ENCODE results near the gene ROS1. TPM values are rescaled to one million over a fixed set of nuclear protein-coding genes. Genes with fewer than 3 reads are reported as not detected.

ROS1 gene
- total and polyA plus RNA-seq, 2 donors (not counting 1 experiment from before 2014, with no cell fraction given) = under 0.01 to 0.01 TPM

DNA sequence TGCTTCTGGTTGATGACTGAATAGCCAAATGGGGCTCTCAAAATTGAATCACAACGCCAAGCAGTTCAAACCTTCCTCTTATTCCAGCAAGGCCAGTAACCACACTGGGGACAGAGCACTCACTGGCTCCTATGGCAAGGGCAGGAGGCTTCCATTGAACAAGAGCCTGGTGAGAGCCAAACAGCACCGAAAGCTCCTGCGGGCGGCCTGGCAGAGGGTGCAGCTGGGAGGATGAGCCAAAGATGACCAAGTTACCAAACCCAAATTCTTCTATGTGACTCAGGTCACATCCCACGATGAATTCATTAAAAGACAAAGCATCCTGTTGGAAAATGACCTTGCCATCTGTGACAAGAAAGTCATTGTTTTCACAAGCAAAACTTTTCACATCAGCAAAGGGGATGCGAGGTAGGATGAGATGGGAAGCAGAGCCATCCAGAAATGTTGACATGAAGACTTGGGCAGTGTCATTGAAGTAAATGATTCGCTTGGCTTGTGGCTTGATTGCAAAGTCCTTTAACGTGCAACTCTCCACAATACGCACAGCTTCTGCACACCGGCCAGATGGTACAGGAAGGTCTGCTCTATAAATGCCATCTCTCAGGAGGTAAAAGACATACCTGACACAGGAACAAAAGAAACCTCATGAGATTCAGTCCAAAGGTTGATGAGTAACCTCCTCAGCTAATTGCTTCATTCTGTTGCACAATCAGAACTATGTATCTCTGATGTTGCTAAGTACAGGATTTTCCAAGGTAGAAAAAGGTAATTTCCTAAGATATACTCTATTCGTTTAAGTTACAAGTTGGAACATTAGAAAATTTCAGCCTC, 36.3 kb downstream of the ROS1 start:
- Histone ChIP-seq H3K79me2 (ENCODE audit: control insufficient read depth, insufficient read depth, low read length) (no peaks in the 10 kb centered on the region), H3K36me3 (ENCODE audit: control insufficient read depth, insufficient read depth, low read length) (no peaks in the 10 kb centered on the region), H3K9me3 (ENCODE audit: control insufficient read depth, insufficient read depth, low read depth, low read length) (no peaks in the 10 kb centered on the region), H3K4me2 (ENCODE audit: extremely low read depth, insufficient read depth, low read length) (no peak overlapping the region), H4K20me1 (ENCODE audit: control insufficient read depth, extremely low read depth, insufficient read depth, low read length) (no peaks in the 10 kb centered on the region), H2AFZ (ENCODE audit: low read length) (no peak overlapping the region), H3K27me3 (ENCODE audit: control insufficient read depth, insufficient read depth, low read length) (no peaks in the 10 kb centered on the region), H3K9ac (ENCODE audit: insufficient read depth, low read length) (no peak overlapping the region), H3K4me3 (replicated peaks in 1 of 4; ENCODE audit: control extremely low read depth in 1 of 4, insufficient read depth in 1 of 4, low read depth in 3 of 4, low read length in 4 of 4) (no peak overlapping the region), H3K27ac (ENCODE audit: insufficient read depth, low read length) (no peak overlapping the region), H3K4me1 (ENCODE audit: control insufficient read depth, extremely low read depth, insufficient read depth, low read length) (no peaks in the 10 kb centered on the region)
- TF ChIP-seq, protein P1, sequence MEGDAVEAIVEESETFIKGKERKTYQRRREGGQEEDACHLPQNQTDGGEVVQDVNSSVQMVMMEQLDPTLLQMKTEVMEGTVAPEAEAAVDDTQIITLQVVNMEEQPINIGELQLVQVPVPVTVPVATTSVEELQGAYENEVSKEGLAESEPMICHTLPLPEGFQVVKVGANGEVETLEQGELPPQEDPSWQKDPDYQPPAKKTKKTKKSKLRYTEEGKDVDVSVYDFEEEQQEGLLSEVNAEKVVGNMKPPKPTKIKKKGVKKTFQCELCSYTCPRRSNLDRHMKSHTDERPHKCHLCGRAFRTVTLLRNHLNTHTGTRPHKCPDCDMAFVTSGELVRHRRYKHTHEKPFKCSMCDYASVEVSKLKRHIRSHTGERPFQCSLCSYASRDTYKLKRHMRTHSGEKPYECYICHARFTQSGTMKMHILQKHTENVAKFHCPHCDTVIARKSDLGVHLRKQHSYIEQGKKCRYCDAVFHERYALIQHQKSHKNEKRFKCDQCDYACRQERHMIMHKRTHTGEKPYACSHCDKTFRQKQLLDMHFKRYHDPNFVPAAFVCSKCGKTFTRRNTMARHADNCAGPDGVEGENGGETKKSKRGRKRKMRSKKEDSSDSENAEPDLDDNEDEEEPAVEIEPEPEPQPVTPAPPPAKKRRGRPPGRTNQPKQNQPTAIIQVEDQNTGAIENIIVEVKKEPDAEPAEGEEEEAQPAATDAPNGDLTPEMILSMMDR (conservative IDR thresholded peaks at IDR 0.05 in 1 of 2, IDR thresholded peaks at IDR 0.05 in 1 of 2; ENCODE audit: low read depth in 1 of 2, low read length in 2 of 2) = no peak
- no peak for TF ChIP-seq EZH2 (IDR thresholded peaks at IDR 0.05; ENCODE audit: low read length, missing control alignments)
- DNase-seq (ENCODE audit: low read depth in 2 of 2) = no peak

DNA sequence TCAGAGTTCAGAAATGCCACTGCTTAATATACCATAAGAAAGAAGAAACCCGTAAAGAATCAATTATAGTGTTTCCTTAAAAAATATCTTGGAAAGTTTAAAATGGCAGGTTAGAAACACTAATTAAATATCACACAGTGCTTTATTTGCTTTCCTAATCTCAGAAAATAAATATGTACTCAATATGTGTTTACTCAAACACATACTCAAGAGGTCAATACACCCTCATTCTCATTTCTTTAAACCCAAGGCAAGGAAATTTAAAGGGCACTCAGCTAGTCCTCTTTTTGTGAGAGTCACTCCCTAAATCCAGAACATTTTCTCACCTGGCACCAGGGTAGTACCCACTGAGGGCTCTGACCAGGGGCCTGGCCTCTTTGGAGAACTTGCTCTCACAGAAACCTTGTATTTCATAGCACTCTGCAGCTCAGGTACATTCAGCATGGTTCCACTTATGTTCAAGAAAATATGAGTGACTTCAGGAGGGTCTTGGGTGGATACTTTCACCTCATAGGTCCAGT, 38.2 kb downstream of the ROS1 start:
- Histone ChIP-seq H3K4me3 (replicated peaks in 1 of 4; ENCODE audit: control extremely low read depth in 1 of 4, insufficient read depth in 1 of 4, low read depth in 3 of 4, low read length in 4 of 4) (no peak overlapping the region), H3K9ac (ENCODE audit: insufficient read depth, low read length) (no peak overlapping the region), H3K4me2 (ENCODE audit: extremely low read depth, insufficient read depth, low read length) (no peak overlapping the region), H3K36me3 (ENCODE audit: control insufficient read depth, insufficient read depth, low read length) (no peaks in the 10 kb centered on the region), H4K20me1 (ENCODE audit: control insufficient read depth, extremely low read depth, insufficient read depth, low read length) (no peaks in the 10 kb centered on the region), H2AFZ (ENCODE audit: low read length) (no peak overlapping the region), H3K27me3 (ENCODE audit: control insufficient read depth, insufficient read depth, low read length) (no peaks in the 10 kb centered on the region), H3K27ac (ENCODE audit: insufficient read depth, low read length) (no peak overlapping the region), H3K9me3 (ENCODE audit: control insufficient read depth, insufficient read depth, low read depth, low read length) (no peaks in the 10 kb centered on the region), H3K79me2 (ENCODE audit: control insufficient read depth, insufficient read depth, low read length) (no peaks in the 10 kb centered on the region), H3K4me1 (ENCODE audit: control insufficient read depth, extremely low read depth, insufficient read depth, low read length) (no peaks in the 10 kb centered on the region)
- DNase-seq (ENCODE audit: low read depth in 2 of 2) = no peak
- TF ChIP-seq EZH2 (IDR thresholded peaks at IDR 0.05; ENCODE audit: low read length, missing control alignments) = no peak
- TF ChIP-seq, protein P1 (conservative IDR thresholded peaks at IDR 0.05 in 1 of 2, IDR thresholded peaks at IDR 0.05 in 1 of 2; ENCODE audit: low read depth in 1 of 2, low read length in 2 of 2) = no peak

DNA sequence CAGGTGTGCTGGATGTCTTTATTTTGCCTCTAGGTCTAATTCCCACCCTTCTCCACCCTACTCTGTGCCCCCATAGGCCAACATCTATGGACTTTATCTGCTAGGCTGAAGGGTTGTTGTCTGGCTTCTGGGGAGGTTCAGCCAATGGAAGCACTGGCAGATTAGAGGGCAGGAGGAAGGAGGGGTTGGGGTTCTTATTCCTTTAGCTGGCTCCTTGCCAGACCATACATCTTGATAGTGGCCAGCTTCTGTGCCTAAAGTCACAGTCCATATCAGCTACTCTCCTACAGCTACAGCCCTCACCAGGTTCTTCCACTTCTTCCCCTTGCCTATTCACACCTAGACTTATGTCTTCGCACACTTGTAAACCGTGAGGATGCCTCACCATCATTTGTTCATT, 41.1 kb downstream of the ROS1 start:
- H3K9ac ChIP-seq (ENCODE audit: insufficient read depth, low read length) = no peak overlapping the region
- H3K4me2 ChIP-seq (ENCODE audit: extremely low read depth, insufficient read depth, low read length) = no peak overlapping the region
- H3K9me3 ChIP-seq (ENCODE audit: control insufficient read depth, insufficient read depth, low read depth, low read length) = no peaks in the 10 kb centered on the region
- H3K79me2 ChIP-seq (ENCODE audit: control insufficient read depth, insufficient read depth, low read length) = no peaks in the 10 kb centered on the region
- no peak for DNase-seq (ENCODE audit: low read depth in 2 of 2)
- H3K27me3 ChIP-seq (ENCODE audit: control insufficient read depth, insufficient read depth, low read length) = no peaks in the 10 kb centered on the region
- no peaks in the 10 kb centered on the region for H3K4me1 ChIP-seq (ENCODE audit: control insufficient read depth, extremely low read depth, insufficient read depth, low read length)
- no peak overlapping the region for H3K27ac ChIP-seq (ENCODE audit: insufficient read depth, low read length)
- TF ChIP-seq, protein P1 (conservative IDR thresholded peaks at IDR 0.05 in 1 of 2, IDR thresholded peaks at IDR 0.05 in 1 of 2; ENCODE audit: low read depth in 1 of 2, low read length in 2 of 2) = no peak
- no peak for TF ChIP-seq EZH2 (IDR thresholded peaks at IDR 0.05; ENCODE audit: low read length, missing control alignments)
- no peaks in the 10 kb centered on the region for H4K20me1 ChIP-seq (ENCODE audit: control insufficient read depth, extremely low read depth, insufficient read depth, low read length)
- H2AFZ ChIP-seq (ENCODE audit: low read length) = no peak overlapping the region
- no peaks in the 10 kb centered on the region for H3K36me3 ChIP-seq (ENCODE audit: control insufficient read depth, insufficient read depth, low read length)
- H3K4me3 ChIP-seq (replicated peaks in 1 of 4; ENCODE audit: control extremely low read depth in 1 of 4, insufficient read depth in 1 of 4, low read depth in 3 of 4, low read length in 4 of 4) = no peak overlapping the region
